Prostate gland (tissue), 2 donors: Measurements from ENCODE around the gene CYP3A4. TPM values are rescaled to one million over a fixed set of nuclear protein-coding genes. Genes with fewer than 3 reads are reported as not detected.
"Not testable (repeated sequence)": the region's sequence is repeated elsewhere in the genome, so short reads cannot be mapped to it uniquely, and the experiment has no call there.

Experiments used
- DNase-seq: peaks from one replicate; pipeline ENCODE4 v3.0.0-alpha.2; 2019; ENCODE audit warnings: low spot score
- H3K27ac ChIP-seq, 2 donors: fragments of 200-600 bp; sonication (generic); 2 replicates each; pipeline ENCODE4 v1.5.1; 2017 to 2019
- H3K27me3 ChIP-seq: fragments of 200-600 bp; sonication (generic); replicated peaks from 2 replicates; pipeline ENCODE4 v1.5.1; 2019; ENCODE audit not compliant: insufficient read depth
- H3K36me3 ChIP-seq, 2 donors: fragments of 200-600 bp; sonication (generic); 1 replicate in 1 of 2; 2 replicates in 1 of 2; pipeline versions ENCODE4 v1.5.1 to v1.8.1; 2017 to 2019
- H3K4me1 ChIP-seq: fragments of 200-600 bp; sonication (generic); replicated peaks from 2 replicates; pipeline ENCODE4 v1.5.1; 2019
- H3K4me3 ChIP-seq, 2 donors: fragments of 200-600 bp; sonication (generic); 2 replicates each; pipeline ENCODE4 v1.5.1; 2017 to 2019
- H3K9me3 ChIP-seq: fragments of 200-600 bp; sonication (generic); 2 replicates; pipeline ENCODE4 v1.5.1; 2017
- POLR2A ChIP-seq: fragments of 450-650 bp; IDR thresholded peaks from one replicate; pipeline ENCODE4 v1.6.1; 2016; ENCODE audit warnings: antibody characterized with exemption, mild to moderate bottlenecking
- POLR2AphosphoS5 ChIP-seq: sonication (generic); formaldehyde crosslinking; IDR thresholded peaks from one replicate; pipeline ENCODE4 v1.6.1; 2017; ENCODE audit warnings: antibody characterized with exemption
- WGBS: methylation state at CpG from one replicate; pipeline ENCODE4 v1.1.5; 2018; 5-methylcytosine and 5-hydroxymethylcytosine counted together
- intact Hi-C: fragments of 100-400 bp; cut with DNase I; formaldehyde crosslinking; loops from one replicate; pipeline ENCODE4 v1.14.2; 2022
- total RNA-seq, 2 donors: library from RNA; depleted of rRNA; stranded (reverse); fragments of >200 nt; gene quantifications; one replicate each; pipeline ENCODE4 v1.1.0, GENCODE V29; 2016
- TF ChIP-seq, protein P1 (sequence below), 4 experiments: fragments of 200-600 bp in 2 of 4; fragments of 450-650 bp in 2 of 4; sonication (generic) in 2 of 4; IDR thresholded peaks; 1 replicate in 3 of 4; 2 replicates in 1 of 4; pipeline ENCODE4 v1.5.1; 2016 to 2019; ENCODE audit warnings: antibody characterized with exemption in 4 of 4, mild to moderate bottlenecking in 2 of 4, moderate library complexity in 2 of 4

Gene CYP3A4
- total RNA-seq, 2 donors from 2014 or later, result not detected

DNA sequence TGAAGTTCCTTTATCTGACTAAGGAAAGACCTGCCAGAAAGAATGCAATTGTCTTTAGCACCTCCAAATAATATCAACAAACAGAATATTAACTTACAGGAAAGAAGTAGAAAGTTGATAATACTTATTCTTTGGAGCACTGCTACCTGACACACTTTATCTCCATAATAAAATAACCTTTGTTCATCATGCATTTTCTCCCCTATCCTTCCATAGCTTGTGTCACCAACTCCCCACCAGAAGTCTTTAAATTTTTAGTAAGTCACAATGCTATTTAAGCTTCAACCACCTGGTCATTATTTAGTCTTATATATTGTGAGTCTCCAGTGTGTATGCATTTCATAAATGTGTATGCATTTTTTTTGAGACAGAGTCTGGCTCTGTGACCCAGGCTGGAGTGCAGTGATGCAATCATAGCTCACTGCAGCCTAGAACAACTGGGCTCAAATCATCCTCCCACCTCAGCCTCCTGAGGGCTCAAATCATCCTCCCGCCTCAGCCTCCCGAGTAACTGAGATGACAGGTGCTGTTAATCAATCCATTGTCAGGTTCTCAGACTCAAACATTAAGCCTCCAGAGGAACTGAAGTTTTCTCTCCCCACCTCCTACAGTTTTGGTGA, 36.5 kb upstream of the CYP3A4 start:
- Histone ChIP-seq H3K36me3 (no peaks in the 10 kb centered on the region), H3K27ac (no peak overlapping the region), H3K27me3 (no peaks in the 10 kb centered on the region), H3K4me1 (no peaks in the 10 kb centered on the region), H3K9me3 (no peaks in the 10 kb centered on the region), H3K4me3 (no peak overlapping the region)
- 92% methylated on average over 2 of the region's 2 CpGs for WGBS
- intact Hi-C loops, result loop anchor here (10.0 kb wide), 1 partner anchor 56 kb away; no protein-coding TSS in a partner anchor
- TF ChIP-seq POLR2AphosphoS5, result no peak
- TF ChIP-seq, protein P1, sequence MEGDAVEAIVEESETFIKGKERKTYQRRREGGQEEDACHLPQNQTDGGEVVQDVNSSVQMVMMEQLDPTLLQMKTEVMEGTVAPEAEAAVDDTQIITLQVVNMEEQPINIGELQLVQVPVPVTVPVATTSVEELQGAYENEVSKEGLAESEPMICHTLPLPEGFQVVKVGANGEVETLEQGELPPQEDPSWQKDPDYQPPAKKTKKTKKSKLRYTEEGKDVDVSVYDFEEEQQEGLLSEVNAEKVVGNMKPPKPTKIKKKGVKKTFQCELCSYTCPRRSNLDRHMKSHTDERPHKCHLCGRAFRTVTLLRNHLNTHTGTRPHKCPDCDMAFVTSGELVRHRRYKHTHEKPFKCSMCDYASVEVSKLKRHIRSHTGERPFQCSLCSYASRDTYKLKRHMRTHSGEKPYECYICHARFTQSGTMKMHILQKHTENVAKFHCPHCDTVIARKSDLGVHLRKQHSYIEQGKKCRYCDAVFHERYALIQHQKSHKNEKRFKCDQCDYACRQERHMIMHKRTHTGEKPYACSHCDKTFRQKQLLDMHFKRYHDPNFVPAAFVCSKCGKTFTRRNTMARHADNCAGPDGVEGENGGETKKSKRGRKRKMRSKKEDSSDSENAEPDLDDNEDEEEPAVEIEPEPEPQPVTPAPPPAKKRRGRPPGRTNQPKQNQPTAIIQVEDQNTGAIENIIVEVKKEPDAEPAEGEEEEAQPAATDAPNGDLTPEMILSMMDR (IDR thresholded peaks at IDR 0.05), result no peak
- no peak for TF ChIP-seq POLR2A
- DNase-seq, result no peak

- intact Hi-C loops, result no loop called here
- TF ChIP-seq POLR2A (no peak), POLR2AphosphoS5 (no peak)
- TF ChIP-seq, protein P1 (IDR thresholded peaks at IDR 0.05), result no peak
- Histone ChIP-seq H3K27me3 (no peaks in the 10 kb centered on the region), H3K4me1 (no peaks in the 10 kb centered on the region), H3K9me3 (no peaks in the 10 kb centered on the region), H3K4me3 (no peak overlapping the region), H3K36me3 (no peaks in the 10 kb centered on the region), H3K27ac (no peak overlapping the region)
- 82% methylated on average over 5 of the region's 5 CpGs for WGBS
- DNase-seq, result no peak
Observed at GRCh38 chr7:99808766-99809165, 24.8 kb upstream of the CYP3A4 start.

DNA sequence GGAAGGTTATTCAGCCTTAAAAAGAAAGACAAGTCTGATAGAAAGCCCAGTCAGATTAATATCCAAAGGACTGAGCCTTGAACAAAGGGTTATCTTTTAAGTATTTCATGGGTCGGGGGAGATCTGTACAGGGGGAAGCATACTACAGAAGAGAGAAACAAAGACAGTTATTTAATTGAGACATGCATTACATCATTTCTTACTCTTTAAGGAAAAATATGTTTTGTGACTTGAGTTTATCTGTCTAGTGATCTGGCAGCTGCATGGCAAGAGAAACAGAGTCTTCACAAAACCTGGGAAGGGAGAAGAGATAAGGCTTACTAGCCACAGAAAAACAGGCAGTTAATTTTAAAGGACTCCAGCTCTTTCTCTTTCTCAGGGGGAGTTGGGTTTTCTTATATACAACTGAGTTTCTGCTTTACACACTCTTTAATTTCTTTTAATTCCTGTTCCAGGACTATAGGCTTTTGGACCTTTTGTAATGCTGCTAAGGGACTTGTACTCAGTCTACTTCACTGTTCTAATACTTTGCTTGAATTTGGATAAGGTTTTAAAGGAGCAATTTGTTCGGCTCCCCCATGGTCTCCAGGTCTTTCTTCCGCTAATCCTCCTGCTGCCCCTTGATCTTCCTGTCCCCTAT, 23.0 kb upstream of the CYP3A4 start:
- TF ChIP-seq POLR2A (no peak), POLR2AphosphoS5 (no peak)
- WGBS, result 61% methylated on average over 3 of the region's 3 CpGs
- Histone ChIP-seq H3K27me3 (no peaks in the 10 kb centered on the region), H3K4me1 (no peaks in the 10 kb centered on the region), H3K4me3 (no peak overlapping the region), H3K27ac (no peak overlapping the region), H3K36me3 (no peaks in the 10 kb centered on the region), H3K9me3 (no peaks in the 10 kb centered on the region)
- DNase-seq, result no peak
- intact Hi-C loops, result no loop called here

- TF ChIP-seq POLR2A, result no peak
- TF ChIP-seq, protein P1 (IDR thresholded peaks at IDR 0.05), result no peak
- Histone ChIP-seq H3K36me3 (no peaks in the 10 kb centered on the region), H3K27me3 (no peaks in the 10 kb centered on the region), H3K4me1 (no peaks in the 10 kb centered on the region), H3K4me3 (no peak overlapping the region), H3K27ac (no peak overlapping the region), H3K9me3 (no peaks in the 10 kb centered on the region)
- DNase-seq, result no peak
- intact Hi-C loops, result no loop called here
- WGBS, result 80% methylated on average over 2 of the region's 2 CpGs
Observed at GRCh38 chr7:99805641-99806040, 21.7 kb upstream of the CYP3A4 start.

DNA sequence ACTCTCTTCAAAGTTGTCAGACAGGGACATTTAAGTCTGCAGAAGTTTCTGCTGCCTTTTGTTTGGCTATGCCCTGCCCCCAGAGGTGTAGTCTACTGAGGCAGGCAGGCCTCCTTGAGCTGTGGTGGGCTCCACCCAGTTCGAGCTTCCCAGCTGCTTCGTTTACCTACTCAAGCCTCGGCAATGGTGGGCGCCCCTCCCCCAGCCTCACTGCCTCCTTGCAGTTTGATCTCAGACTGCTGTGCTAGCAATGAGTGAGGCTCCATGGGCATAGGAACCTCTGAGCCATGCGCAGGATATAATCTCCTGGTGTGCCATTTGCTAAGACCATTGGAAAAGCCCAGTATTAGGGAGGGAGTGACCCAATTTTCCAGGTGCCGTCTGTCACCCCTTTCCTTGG, 19.1 kb upstream of the CYP3A4 start:
- H3K4me1 ChIP-seq, H3K27me3 ChIP-seq, H3K9me3 ChIP-seq, H3K27ac ChIP-seq, H3K36me3 ChIP-seq, H3K4me3 ChIP-seq, intact Hi-C loops, DNase-seq: not testable (repeated sequence)
- 86% methylated on average over 6 of the region's 6 CpGs for WGBS

GRCh38 chr7:99801407-99801806, 17.4 kb upstream of the CYP3A4 start:
- WGBS, result 83% methylated on average over 3 of the region's 3 CpGs
- H3K27me3 ChIP-seq, intact Hi-C loops, H3K27ac ChIP-seq, H3K36me3 ChIP-seq, H3K9me3 ChIP-seq, DNase-seq, H3K4me3 ChIP-seq, H3K4me1 ChIP-seq: not testable (repeated sequence)
